Suprapubic skin (tissue), 4 donors: ENCODE results near the gene GABARAPL2.

ENCODE experiments used
- EP300 ChIP-seq: sonication (generic); formaldehyde crosslinking; IDR thresholded peaks from one replicate; pipeline ENCODE4 v1.6.1; 2017; ENCODE audit warnings: antibody characterized with exemption
- POLR2AphosphoS5 ChIP-seq, 3 donors: sonication (generic); formaldehyde crosslinking; IDR thresholded peaks; one replicate each; pipeline ENCODE4 v1.6.1; 2017; ENCODE audit warnings: antibody characterized with exemption in 3 of 3
- TF ChIP-seq, protein P1 (sequence below), 2 donors: fragments of 200-600 bp in 1 of 2; fragments of 450-650 bp in 1 of 2; sonication (generic) in 1 of 2; IDR thresholded peaks; one replicate each; pipeline ENCODE4 v1.5.1; 2016 to 2019; ENCODE audit warnings: antibody characterized with exemption in 2 of 2, mild to moderate bottlenecking in 1 of 2, moderate library complexity in 1 of 2

DNA sequence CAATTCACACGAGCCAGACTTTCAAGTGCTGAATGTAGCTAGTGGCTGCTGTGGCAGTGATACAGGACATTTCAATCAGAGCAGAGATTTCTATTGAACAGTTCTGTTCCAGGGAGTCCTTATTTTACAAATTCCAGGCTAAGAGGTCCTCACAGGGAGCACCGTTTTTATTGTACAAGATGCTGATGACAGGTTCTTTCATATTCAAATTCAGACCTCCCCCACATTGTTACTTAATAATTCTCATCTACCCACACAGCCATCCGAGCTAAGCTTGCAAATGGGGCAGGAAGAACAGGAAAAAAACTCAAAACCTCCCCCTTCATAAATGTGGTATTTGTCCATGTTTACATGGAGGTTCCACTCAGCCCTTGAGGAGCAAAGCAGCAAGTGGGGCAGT lies 9.8 kb downstream of the GABARAPL2 start:
- TF ChIP-seq POLR2AphosphoS5 (IDR thresholded peaks at IDR 0.05), result no peak
- TF ChIP-seq, protein P1, sequence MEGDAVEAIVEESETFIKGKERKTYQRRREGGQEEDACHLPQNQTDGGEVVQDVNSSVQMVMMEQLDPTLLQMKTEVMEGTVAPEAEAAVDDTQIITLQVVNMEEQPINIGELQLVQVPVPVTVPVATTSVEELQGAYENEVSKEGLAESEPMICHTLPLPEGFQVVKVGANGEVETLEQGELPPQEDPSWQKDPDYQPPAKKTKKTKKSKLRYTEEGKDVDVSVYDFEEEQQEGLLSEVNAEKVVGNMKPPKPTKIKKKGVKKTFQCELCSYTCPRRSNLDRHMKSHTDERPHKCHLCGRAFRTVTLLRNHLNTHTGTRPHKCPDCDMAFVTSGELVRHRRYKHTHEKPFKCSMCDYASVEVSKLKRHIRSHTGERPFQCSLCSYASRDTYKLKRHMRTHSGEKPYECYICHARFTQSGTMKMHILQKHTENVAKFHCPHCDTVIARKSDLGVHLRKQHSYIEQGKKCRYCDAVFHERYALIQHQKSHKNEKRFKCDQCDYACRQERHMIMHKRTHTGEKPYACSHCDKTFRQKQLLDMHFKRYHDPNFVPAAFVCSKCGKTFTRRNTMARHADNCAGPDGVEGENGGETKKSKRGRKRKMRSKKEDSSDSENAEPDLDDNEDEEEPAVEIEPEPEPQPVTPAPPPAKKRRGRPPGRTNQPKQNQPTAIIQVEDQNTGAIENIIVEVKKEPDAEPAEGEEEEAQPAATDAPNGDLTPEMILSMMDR (IDR thresholded peaks at IDR 0.05), result no peak
- no peak for TF ChIP-seq EP300
